ENCODE measurements around the gene FBXW7. TPM values are rescaled to one million over a fixed set of nuclear protein-coding genes. Genes with fewer than 3 reads are reported as not detected.

FBXW7 gene
- total RNA-seq, 4 donors from 2014 or later: 11.6 to 125 (median 49.5) TPM

- in situ Hi-C loops (cut with MboI; ENCODE audit: low pct_ligation_motif_present in 1 of 4, low pct_unique_long_range_greater_than_20kb in 1 of 4, low sequenced_read_pairs in 3 of 4) (no loop called here), intact Hi-C loops (cut with DNase I; ENCODE audit: low total_unique reads) (no loop called here)
- no peaks in the 10 kb centered on the region for H3K27me3 ChIP-seq
- no peak for DNase-seq
- H3K36me3 ChIP-seq: no peaks in the 10 kb centered on the region
- peaks cover 0 to 42% (median 17%) of the 10 kb centered on the region in 4 donors for H3K4me1 ChIP-seq
- 64 to 68% methylated on average over 5 of the region's 5 CpGs for WGBS, 2 donors (ENCODE audit: low coverage in 1 of 2)
- H3K27ac ChIP-seq: no peak overlapping the region
- no peak overlapping the region for H3K4me3 ChIP-seq
- H3K9me3 ChIP-seq: no peaks in the 10 kb centered on the region
- TF ChIP-seq EP300 (IDR thresholded peaks at IDR 0.05; ENCODE audit: low read depth) (no peak), CTCF (IDR thresholded peaks at IDR 0.05) (no peak), POLR2AphosphoS5 (IDR thresholded peaks at IDR 0.05) (no peak), POLR2A (IDR thresholded peaks at IDR 0.05) (no peak)
These were observed 71.7 kb downstream of the FBXW7 start for GRCh38 chr4:152464030-152464823.

- WGBS, 2 donors (ENCODE audit: low coverage in 1 of 2): 54 to 80% methylated on average over 2 of the region's 2 CpGs
- no peak for DNase-seq
- Histone ChIP-seq H3K9me3 (no peaks in the 10 kb centered on the region), H3K4me3 (no peak overlapping the region), H3K27ac (no peak overlapping the region), H3K27me3 (no peaks in the 10 kb centered on the region), H3K4me1 (peaks cover 0 to 44% (median 17%) of the 10 kb centered on the region in 4 donors), H3K36me3 (no peaks in the 10 kb centered on the region)
- in situ Hi-C loops (cut with MboI; ENCODE audit: low pct_ligation_motif_present in 1 of 4, low pct_unique_long_range_greater_than_20kb in 1 of 4, low sequenced_read_pairs in 3 of 4) (no loop called here), intact Hi-C loops (cut with DNase I; ENCODE audit: low total_unique reads) (no loop called here)
- no peak for TF ChIP-seq CTCF (IDR thresholded peaks at IDR 0.05)
- TF ChIP-seq POLR2A (IDR thresholded peaks at IDR 0.05): no peak
- no peak for TF ChIP-seq EP300 (IDR thresholded peaks at IDR 0.05; ENCODE audit: low read depth)
- TF ChIP-seq POLR2AphosphoS5 (IDR thresholded peaks at IDR 0.05): no peak
These were observed 72.3 kb downstream of the FBXW7 start for GRCh38 chr4:152463562-152463961.

DNA sequence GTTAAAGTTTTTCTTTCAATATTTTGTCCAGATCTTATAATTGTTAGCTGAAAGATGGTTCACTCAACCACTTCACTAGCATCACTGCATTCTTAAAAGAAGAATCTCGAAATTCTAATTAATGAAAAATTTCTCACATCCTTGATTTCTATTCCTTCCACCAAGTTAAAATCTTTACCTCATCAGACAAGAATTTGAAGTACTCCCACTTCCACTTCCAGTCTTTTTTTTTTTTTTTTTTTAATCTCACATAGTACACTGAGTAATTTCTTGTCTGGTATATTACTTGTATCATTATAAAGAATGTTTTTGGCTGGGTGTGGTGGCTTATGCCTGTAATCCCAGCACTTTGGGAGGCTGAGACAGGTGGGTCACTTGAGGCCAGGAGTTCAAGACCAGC, 73.2 kb downstream of the FBXW7 start:
- 70 to 81% methylated on average over 1 of the region's 1 CpG for WGBS, 2 donors (ENCODE audit: low coverage in 1 of 2)
- in situ Hi-C loops (cut with MboI; ENCODE audit: low pct_ligation_motif_present in 1 of 4, low pct_unique_long_range_greater_than_20kb in 1 of 4, low sequenced_read_pairs in 3 of 4): no loop called here
- no peaks in the 10 kb centered on the region for H3K9me3 ChIP-seq
- TF ChIP-seq CTCF (IDR thresholded peaks at IDR 0.05) (no peak), POLR2AphosphoS5 (IDR thresholded peaks at IDR 0.05) (no peak), POLR2A (IDR thresholded peaks at IDR 0.05) (no peak), EP300 (IDR thresholded peaks at IDR 0.05; ENCODE audit: low read depth) (no peak)
- no peaks in the 10 kb centered on the region for H3K36me3 ChIP-seq
- no peak for DNase-seq
- intact Hi-C loops (cut with DNase I; ENCODE audit: low total_unique reads): no loop called here
- H3K4me1 ChIP-seq: peaks cover 0 to 52% (median 17%) of the 10 kb centered on the region in 4 donors
- H3K27me3 ChIP-seq: no peaks in the 10 kb centered on the region
- no peak overlapping the region for H3K4me3 ChIP-seq
- peak overlapping the region in 3 of 4 donors; percentile 11 to 41 (median 29) for H3K27ac ChIP-seq

DNA sequence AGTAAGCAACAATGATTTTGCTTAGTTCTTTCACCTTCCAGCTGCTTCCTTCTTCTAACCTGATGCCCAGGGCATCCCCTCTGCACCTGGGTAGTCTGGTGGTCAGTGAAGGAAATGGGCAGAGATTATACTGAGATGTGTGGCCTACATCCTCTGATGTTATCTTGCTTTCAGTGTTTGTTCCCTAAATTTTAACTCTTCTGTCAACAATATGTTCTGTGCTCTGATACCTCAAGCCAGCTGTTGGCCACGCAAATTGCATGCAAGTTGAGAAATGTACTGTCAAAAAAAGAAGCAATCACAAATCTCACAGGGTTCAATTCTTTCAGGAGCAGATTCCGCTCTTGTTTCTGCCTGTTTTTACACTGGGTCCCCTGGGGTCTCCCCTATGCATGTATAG, 73.8 kb downstream of the FBXW7 start:
- Histone ChIP-seq H3K9me3 (no peaks in the 10 kb centered on the region), H3K27me3 (no peaks in the 10 kb centered on the region), H3K4me3 (no peak overlapping the region), H3K27ac (peak overlapping the region in 3 of 4 donors; percentile 11 to 41 (median 29)), H3K36me3 (no peaks in the 10 kb centered on the region), H3K4me1 (peaks cover 0 to 52% (median 17%) of the 10 kb centered on the region in 4 donors)
- WGBS, 2 donors (ENCODE audit: low coverage in 1 of 2): 70 to 80% methylated on average over 1 to 2 of the region's 2 CpGs
- no peak for TF ChIP-seq POLR2AphosphoS5 (IDR thresholded peaks at IDR 0.05)
- no peak for TF ChIP-seq POLR2A (IDR thresholded peaks at IDR 0.05)
- no peak for TF ChIP-seq CTCF (IDR thresholded peaks at IDR 0.05)
- no peak for TF ChIP-seq EP300 (IDR thresholded peaks at IDR 0.05; ENCODE audit: low read depth)
- intact Hi-C loops (cut with DNase I; ENCODE audit: low total_unique reads): no loop called here
- DNase-seq: peak; percentile 26
- in situ Hi-C loops (cut with MboI; ENCODE audit: low pct_ligation_motif_present in 1 of 4, low pct_unique_long_range_greater_than_20kb in 1 of 4, low sequenced_read_pairs in 3 of 4): no loop called here

All from transverse colon (tissue), 4 donors.